ENCODE results near the gene NUDT14. TPM values are rescaled to one million over a fixed set of nuclear protein-coding genes. Genes with fewer than 3 reads are reported as not detected.

NUDT14 gene
- total and polyA plus RNA-seq, 12 donors, result 4.1 to 55.8 (median 36.6) TPM

- H3K36me3 ChIP-seq (replicated peaks in 1 of 2), result peaks cover 0 to 13% of the 10 kb centered on the region in 2 donors
- no peak overlapping the region for H3K4me3 ChIP-seq
- H3K27ac ChIP-seq, result no peak overlapping the region
- intact Hi-C loops (cut with DNase I), result no loop called here
- TF ChIP-seq CTCF (IDR thresholded peaks at IDR 0.05) (no peak), POLR2A (IDR thresholded peaks at IDR 0.05) (no peak)
- peaks cover 0 to 4% of the 10 kb centered on the region in 2 donors for H3K4me1 ChIP-seq (replicated peaks in 1 of 2)
- no peak for DNase-seq
- 86 to 92% (median 92%) methylated on average over 8 to 9 of the region's 9 CpGs; no CpG with 5 or more reads in 1 of the 4 donors for WGBS, 4 donors
- H3K9me3 ChIP-seq (replicated peaks in 1 of 3), result no peaks in the 10 kb centered on the region
- no peaks in the 10 kb centered on the region for H3K27me3 ChIP-seq
These were observed 30.6 kb upstream of the NUDT14 start for GRCh38 chr14:105211758-105212089.

- no peaks in the 10 kb centered on the region for H3K9me3 ChIP-seq (replicated peaks in 1 of 3)
- H3K27ac ChIP-seq, result no peak overlapping the region
- 90 to 93% (median 92%) methylated on average over 18 to 23 of the region's 23 CpGs for WGBS, 4 donors
- no peak for DNase-seq
- peaks cover 0 to 9% of the 10 kb centered on the region in 2 donors for H3K36me3 ChIP-seq (replicated peaks in 1 of 2)
- H3K4me3 ChIP-seq, result no peak overlapping the region
- H3K4me1 ChIP-seq (replicated peaks in 1 of 2), result peaks cover 0 to 4% of the 10 kb centered on the region in 2 donors
- no peak for TF ChIP-seq CTCF (IDR thresholded peaks at IDR 0.05)
- no peak for TF ChIP-seq POLR2A (IDR thresholded peaks at IDR 0.05)
- H3K27me3 ChIP-seq, result no peaks in the 10 kb centered on the region
- intact Hi-C loops (cut with DNase I), result no loop called here
These were observed 30.1 kb upstream of the NUDT14 start for GRCh38 chr14:105211086-105211757.

- H3K36me3 ChIP-seq (replicated peaks in 1 of 2), result peaks cover 0 to 9% of the 10 kb centered on the region in 2 donors
- no peaks in the 10 kb centered on the region for H3K27me3 ChIP-seq
- peaks cover 5 to 9% of the 10 kb centered on the region in 2 donors for H3K4me1 ChIP-seq (replicated peaks in 1 of 2)
- TF ChIP-seq CTCF (IDR thresholded peaks at IDR 0.05) (no peak), POLR2A (IDR thresholded peaks at IDR 0.05) (no peak)
- DNase-seq, result no peak
- intact Hi-C loops (cut with DNase I), result no loop called here
- H3K4me3 ChIP-seq, result no peak overlapping the region
- 90 to 94% (median 92%) methylated on average over 16 to 30 of the region's 30 CpGs for WGBS, 4 donors
- H3K27ac ChIP-seq, result no peak overlapping the region
- H3K9me3 ChIP-seq (replicated peaks in 1 of 3), result no peaks in the 10 kb centered on the region
These were observed 29.3 kb upstream of the NUDT14 start for GRCh38 chr14:105210266-105211025.

- intact Hi-C loops (cut with DNase I), result no loop called here
- no peaks in the 10 kb centered on the region for H3K27me3 ChIP-seq
- no peak overlapping the region for H3K4me3 ChIP-seq
- no peak overlapping the region for H3K27ac ChIP-seq
- WGBS, 4 donors, result 90 to 93% (median 92%) methylated on average over 5 to 16 of the region's 16 CpGs; no CpG with 5 or more reads in 1 of the 4 donors
- H3K36me3 ChIP-seq (replicated peaks in 1 of 2), result peaks cover 0 to 9% of the 10 kb centered on the region in 2 donors
- no peak for DNase-seq
- no peak for TF ChIP-seq CTCF (IDR thresholded peaks at IDR 0.05)
- no peaks in the 10 kb centered on the region for H3K9me3 ChIP-seq (replicated peaks in 1 of 3)
- H3K4me1 ChIP-seq (replicated peaks in 1 of 2), result peaks cover 12 to 17% of the 10 kb centered on the region in 2 donors
These were observed 28.5 kb upstream of the NUDT14 start for GRCh38 chr14:105209646-105210045.
